HG03064 (cell line): ENCODE results near the gene NR1H3.
A peak's percentile ranks its signal among the peaks of the same experiment; 100 is the strongest.
"Not testable (repeated sequence)": the region's sequence is repeated elsewhere in the genome, so short reads cannot be mapped to it uniquely, and the experiment has no call there.

ENCODE experiments used
- ATAC-seq: cut with Tn5 transposase; IDR thresholded peaks from one replicate; pipeline ENCODE4 v1.9.1; 2021; ENCODE audit warnings: low read depth; ENCODE audit not compliant: unreplicated experiment

Gene NR1H3

DNA sequence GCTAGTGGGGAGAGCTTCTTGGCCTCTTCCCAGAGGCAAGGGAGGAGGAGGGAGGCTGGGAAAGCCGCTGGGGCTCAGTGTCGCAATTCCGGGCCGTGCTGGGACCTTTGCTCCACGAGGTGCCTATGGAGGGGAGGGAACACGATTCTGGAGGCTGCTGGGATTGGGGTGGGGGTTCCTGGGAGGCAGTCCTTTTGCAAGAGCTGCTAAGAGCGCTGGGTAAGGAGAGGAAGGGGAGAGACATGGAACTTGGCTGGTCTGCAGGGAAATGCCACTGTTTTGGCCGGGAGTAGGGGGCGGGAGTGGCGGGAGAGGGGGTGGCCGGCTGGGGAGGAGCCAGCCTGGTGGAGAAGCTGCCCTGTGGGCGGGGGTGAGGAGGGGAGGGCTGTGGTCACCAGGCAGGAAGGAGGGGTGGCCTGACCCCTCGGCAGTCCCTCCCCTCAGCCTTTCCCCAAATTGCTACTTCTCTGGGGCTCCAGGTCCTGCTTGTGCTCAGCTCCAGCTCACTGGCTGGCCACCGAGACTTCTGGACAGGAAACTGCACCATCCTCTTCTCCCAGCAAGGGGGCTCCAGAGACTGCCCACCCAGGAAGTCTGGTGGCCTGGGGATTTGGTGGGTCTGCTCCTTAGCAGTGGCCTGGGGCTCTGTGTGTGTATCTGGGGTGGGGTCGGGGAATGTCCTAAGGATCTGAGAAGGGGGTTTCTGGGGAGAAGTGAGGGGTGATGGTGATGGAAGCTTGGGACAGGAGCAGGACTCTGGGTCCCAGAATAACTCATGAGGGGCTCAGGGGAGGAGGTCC lies at the start of gene NR1H3:
Gene NR1H3 (plus strand): TSS at position 480 of the 800 bp plus-strand sequence. CDS start 1,221 bp downstream, outside the sequence.
- ATAC-seq: no peak

DNA sequence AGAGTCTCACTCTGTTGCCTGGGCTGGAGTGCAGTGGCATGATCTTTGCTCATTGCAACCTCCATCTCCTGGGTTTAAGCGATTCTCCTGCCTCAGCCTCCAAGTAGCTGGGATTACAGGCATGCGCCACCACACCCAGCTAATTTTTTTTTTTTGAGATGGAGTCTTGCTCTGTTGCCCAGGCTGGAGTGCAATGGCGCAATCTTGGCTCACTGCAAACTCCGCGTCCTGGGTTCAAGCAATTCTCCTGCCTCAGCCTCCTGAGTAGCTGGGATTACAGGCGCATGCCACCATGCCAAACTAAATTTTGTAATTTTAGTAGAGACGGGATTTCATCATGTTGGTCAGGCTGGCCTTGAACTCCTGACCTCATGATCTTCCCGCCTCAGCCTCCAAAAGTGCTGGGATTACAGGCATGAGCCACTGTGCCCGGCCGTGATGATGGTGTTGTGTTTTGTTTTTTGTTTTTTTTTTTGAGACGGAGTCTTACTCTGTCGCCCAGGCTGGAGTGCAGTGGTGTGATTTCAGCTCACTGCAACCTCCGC lies 49.7 kb upstream of the NR1H3 start:
- ATAC-seq: not testable (repeated sequence)

DNA sequence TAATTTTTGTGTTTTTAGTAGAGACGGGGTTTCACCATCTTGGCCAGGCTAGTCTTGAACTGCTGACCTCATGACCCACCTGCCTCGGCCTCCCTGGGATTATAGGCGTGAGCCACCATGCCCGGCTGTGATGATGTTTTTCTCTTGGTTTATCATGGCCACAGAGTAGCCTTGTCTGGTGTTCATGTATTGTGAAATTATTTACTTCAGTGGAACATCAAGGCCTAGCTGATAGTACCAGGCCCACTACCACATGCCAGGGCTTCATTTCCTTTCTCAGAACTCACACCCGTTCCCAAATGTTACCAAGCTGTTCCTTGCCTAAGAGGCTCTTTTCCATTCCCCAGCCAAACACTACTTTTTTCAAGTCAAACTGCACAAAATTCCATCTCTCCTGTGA lies 49.2 kb upstream of the NR1H3 start:
- ATAC-seq: no peak

DNA sequence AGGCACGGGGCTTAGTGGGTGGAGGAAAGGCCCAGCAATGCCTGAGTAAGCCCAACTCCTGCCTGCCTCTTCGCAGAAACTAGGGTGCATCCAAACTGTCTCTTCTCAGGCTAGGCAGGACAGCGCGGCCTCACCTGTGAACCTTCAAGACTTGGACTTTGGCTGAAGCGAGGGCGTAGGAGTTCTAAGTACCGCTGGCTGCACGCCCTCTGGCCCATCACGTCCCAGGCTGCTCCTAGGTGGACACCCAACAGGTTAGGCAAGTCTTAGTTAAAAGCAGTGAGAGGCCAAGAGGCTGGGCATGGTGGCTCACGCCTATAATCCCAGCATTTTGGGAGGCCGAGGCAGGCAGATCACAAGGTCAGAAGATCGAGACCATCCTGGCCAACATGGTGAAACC lies 44.9 kb upstream of the NR1H3 start:
- ATAC-seq: no peak

DNA sequence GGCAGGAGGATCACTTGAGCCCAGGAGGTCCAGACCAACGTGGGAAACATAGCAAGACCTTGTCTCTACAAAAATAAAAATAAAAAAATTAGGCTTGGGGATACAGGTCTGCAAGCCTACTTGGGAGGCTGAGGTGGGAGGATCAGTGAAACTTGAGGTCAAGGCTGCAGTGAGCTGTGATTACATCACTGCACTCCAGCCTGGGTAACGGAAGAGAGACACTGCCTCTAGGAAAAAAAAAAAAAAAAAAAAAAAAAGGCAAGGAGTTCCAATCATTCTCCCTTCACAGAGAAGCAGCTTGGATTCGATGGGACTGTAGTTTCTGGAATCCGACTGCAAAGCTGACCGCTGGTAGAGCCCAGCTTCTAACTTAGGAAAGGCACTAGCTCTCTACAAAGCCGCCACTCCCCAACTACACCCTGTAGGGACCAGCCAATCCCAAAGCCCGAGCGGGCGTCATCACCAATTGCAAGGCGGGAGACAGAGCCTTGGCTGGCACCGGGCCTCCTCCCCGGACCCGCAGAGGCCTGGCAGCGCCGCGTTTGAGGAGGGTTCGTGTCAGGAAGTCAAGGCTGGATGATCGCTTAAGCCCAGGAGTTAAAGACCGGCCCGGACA lies 43.7 kb upstream of the NR1H3 start:
- peak; percentile 55 for ATAC-seq

DNA sequence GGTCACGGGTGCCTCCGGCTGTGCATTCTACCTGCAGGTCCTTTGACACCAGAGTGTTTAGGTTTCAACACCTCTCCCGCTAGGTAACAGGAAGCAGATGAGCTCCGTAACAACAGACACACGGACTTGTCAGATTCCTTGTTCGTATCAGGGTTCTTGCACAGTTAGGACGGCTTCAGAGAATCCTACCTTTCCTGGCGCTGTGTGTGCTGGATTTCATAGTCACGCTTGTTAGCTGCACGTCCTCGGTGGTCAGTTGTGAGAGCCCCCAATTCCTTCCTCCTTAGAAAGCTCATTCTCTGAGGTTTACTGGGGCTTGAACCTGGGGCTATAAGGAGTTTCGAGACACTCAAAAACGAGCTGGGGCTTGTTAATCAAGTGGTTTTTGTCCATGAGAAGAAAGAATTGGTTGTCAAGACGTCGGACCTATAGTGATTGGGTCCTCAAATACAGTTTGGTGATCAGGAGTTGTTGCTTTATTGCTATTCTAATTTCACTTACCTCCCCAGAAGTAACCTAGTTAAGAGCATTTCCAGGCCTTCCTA lies 42.4 kb upstream of the NR1H3 start:
- peak; percentile 3 for ATAC-seq

DNA sequence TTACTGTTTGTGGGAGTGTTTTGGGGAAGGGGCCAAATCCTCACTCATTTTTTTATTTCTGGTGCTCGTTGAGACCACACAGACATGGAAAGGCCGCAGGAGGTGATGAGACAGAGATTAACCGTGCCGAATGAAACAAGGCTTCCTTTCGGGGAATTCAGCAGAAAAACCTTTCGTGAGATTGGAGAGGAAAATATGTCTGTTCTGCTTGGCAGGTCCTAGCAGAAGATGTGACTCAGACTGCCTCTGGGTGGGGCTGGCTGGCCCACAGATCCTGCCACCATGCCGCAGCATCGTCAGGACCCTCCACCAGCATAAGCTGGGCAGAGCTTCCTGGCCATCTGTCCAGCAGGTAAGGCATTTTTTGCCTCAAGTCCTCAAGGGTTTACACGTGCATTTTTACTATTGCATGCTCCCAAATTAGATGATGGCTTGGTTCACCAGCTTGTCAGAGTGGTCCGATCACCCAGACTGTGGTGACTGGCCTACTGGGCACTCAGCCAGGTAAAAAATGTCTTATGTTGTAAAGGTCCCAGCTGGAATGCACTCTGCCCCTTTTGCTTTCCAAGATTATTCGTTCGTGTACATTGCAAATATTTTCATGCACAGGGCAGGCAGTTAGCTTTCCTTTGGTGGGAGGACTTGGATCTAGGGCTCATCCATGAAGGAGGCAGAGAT lies 41.5 kb upstream of the NR1H3 start:
- no peak for ATAC-seq

DNA sequence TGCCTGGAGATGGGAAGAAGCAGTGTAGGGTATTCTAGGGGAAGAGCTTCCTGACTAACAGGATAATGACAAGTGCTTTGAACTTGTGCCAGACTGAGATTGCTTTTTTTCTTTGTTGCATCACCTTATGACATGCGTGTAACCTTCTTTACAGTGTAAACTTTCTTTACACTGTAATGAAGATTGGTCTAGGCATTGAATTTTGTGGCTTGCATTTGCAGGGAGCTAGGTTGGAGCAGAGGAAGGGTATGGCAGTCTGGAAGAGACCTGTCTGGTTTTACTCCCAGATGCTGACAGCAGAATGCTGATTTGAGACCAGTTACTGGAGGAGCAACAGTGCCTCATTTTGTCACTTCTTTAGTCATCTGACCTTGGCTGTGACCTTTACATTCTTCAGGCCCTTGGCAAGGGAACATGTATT lies 37.4 kb upstream of the NR1H3 start:
- ATAC-seq: no peak

DNA sequence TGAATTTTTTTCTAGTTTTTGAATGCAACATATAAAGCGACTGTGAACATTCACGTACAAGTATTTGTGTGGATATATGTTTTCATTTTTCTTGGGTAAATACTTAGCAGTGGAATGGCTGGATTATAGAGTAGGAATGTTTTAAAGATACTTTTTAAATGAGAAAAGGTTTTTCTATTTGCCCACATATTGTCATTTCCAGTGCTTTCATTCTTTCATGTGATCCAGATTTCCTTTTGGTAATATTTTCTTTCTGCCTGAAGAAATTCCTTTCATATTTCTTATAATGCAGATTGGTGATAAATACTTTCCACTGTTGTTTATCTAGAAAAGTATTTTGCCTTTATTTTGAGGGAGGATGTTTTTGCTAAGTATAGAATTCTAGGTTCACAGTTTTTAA lies 35.1 kb upstream of the NR1H3 start:
- no peak for ATAC-seq

DNA sequence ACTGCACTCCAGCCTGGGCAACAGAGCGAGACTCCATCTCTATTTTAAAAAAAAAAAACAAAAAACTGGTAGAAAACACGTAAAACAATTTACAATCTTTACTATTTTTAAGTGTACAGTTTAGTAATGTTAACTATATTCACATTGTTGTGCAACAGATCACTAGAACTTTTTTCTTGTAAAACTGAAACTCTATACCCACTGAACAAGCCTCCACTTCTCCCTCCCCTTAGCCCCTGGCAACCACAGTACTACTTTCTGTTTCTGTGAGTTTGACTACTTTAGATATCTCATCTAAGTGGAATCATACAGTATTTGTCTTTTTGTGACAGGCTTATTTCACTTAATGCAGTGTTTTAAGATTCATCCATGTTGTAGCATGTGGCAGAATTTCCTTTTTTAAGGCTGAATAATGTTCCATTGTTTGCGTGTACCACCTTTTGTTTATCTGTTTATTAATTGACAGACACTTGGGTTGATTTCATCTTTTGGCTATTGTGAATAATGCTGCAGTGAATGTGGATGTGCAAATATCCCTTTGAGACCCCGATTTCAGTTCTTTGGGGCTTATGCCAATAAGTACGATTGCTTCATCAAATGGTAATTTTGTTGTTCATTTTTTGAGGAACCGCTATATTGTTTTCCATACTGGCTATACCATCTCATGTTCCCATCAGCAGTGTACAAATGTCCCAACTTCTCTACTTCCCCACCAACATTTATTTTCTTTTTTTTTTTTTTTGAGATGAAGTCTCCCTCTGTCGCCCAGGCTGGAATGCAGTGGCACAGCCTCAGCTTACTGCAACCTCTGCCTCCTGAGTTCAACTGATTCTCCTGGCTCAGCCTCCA lies 32.0 kb upstream of the NR1H3 start:
- peak; percentile 71 for ATAC-seq

DNA sequence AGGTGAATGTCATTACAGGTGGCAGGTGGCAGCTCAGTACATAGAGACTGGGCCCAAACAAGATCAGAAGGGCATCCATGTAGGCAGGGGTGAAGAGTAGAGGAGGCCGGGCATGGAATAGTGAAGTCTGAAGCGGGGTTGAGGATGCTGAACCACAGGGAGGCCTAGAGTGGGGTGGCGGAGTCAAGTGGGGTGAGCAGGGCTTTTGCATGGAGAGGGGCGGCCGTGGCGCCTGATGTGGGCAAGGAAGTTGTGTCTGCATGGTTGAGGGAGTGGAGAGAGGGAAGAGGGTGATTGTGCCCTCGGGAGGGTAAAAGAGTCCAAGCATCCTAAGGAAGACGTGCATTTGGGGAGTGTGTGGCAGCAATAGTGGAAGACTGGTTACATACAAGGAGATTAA lies 28.6 kb upstream of the NR1H3 start:
- no peak for ATAC-seq

DNA sequence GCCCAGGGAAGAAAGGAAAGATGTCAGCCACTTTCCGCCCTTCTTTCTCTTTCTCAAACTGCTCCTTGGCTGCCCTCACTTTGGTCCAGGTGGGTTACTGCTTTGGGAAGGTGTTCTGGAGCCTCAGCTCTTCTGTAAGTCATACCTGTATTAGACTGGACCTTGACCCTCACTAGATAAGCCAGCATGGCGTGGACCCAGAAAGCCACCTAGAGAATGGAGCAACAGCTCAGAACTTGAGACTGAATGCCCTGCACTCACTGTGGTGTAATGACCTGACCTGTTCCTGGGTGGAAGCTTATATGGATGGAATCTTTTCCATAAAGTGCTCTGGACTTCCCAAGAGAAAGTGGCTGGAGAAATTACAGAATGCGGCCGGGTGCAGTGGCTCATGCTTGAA lies 24.7 kb upstream of the NR1H3 start:
- no peak for ATAC-seq

DNA sequence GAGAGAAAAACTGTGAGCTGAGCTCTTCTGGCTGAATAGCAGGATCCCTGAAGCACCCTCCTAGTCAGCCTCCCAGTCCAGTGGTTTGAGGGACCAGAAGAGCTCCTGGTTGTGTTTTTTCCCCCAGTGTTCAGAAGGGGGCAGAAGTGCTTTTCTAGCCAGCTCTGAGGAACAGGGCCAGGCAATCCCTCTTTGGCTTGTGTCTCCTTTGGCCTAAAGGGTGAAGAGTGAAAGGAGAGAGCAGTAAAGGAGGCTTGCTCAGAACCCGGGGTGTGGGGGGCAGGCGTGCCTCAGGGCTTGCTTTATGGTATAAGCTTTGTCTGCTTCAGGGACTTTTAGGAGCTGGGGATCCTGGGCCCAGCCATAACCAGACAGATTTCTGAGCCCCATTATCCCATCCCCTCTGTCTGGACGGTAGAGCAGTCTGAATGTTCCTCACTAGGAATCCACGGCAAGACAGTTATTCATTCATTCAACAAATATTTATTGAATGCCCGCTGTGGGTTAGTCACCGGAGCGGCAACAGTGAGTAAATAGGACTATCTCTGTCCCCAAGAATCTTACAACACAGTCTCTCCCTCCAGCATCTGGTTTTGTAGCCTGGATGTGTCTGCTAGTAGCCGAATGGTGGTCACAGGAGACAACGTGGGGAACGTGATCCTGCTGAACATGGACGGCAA lies 23.7 kb upstream of the NR1H3 start:
- no peak for ATAC-seq

DNA sequence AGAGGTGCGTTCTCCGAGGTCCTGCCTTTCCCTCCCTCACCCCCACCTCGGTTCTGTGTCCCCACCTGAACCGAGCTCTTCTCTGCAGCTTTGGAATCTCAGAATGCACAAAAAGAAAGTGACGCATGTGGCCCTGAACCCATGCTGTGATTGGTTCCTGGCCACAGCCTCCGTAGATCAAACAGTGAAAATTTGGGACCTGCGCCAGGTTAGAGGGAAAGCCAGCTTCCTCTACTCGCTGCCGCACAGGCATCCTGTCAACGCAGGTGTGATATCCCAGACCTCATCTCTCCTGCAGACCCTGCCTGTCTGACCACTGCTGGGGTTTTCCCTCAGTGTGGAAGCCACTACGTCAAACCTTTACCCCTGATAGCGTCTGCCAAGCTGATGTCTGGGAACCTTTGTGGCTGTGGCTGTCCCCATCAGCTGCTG lies 23.1 kb upstream of the NR1H3 start:
- no peak for ATAC-seq

DNA sequence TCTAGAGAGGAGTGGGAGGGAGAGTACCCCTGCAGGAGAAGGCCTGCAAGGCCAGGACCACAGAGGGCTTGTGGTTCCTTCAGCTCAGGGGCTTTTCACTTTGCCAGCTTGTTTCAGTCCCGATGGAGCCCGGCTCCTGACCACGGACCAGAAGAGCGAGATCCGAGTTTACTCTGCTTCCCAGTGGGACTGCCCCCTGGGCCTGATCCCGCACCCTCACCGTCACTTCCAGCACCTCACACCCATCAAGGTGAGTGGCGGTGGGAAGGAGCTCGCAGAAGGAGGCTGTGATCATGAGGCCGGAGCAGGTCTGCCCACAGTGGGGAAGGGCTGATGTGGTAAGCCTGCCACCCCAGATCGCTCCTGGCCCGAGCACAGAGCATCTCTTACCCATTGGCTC lies 22.6 kb upstream of the NR1H3 start:
- ATAC-seq: no peak

DNA sequence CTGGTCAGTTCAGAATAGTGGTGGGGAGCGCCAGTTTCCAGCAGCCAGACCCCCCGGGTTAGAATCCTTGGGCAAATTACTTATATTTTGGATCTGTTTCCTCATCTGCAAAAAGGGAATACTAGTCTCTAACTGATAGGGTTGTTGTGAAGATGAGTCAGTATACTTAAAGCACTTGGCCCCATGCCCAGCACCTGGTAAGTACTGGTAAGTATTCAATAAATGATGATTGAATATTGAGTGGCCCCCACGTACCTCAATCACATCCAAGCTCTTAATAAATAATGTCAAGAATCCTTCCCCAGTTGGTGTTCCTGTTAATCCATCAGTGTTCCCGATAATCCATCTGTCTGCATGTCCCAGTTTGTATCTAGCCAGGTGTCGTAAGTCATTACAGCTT lies 21.3 kb upstream of the NR1H3 start:
- no peak for ATAC-seq

DNA sequence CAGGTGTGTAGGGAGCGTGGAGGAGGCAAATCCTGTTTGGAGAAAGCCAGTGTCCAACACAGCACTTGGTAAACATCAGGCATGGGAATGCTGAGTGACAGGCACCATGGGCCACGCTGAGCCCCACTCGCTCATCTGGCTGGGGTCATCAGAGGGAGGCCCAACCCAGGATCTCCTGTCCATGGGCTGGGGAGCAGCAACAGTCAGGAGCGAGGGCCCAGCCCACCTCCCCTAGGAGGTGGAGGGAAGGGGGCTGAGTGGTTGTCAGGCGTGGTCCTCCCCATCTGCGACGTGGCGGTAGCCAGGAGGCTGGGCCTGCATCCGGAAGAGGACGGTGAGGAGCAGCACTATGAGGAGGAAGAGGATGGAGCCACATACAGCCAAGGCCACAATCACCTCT lies 17.9 kb upstream of the NR1H3 start:
- no peak for ATAC-seq

DNA sequence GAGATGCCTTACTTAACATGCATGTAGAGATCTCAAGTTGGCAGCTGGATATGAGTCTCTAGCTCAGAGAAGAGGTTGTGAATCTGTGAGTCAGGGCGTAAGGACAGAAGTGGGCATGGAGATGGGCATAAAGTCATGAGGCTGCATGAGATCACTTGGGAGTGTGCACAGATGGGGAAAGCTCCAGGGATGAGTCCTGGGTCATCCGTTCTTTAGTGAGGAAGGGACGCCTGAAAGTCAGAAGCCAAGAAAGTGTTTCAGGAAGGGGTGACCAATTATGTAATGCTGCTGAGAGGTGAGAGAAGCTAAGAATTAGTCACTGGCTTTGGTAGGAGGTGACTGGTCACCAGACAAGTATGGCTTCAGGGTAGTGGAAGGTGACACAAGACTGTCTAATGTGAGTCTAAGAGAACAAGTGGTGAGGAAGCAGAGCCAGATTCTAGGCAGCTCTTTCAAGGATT lies 15.9 kb upstream of the NR1H3 start:
- no peak for ATAC-seq

DNA sequence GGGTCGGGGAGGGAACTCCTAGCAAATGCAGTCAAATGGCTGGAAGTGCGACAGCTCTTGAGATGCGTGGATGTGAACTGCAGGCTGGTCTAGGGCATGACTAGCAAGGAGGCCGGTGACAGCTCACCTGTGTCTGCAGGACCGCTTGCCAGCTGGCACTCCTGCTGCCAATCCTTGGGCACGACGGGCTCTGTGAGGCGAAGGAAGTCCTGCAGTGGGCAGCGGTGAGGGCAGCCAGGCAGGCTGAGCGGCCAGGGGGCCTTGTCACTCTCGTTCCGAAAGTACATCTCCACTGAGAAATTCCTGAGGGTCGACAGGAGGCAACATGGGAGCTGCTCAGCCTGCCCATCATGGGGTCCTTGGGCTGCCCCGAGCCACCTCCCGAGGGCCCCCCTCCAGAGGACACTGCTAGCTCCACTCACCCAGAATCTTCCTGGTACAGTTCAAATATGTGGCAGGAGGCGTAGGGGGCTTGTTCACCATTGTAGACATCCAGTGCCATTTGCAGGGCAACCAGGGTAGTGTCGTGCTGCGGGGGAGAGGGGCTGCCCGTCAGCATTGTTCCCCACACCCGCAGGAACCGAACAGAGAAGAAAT lies 15.1 kb upstream of the NR1H3 start:
- no peak for ATAC-seq
